NOMO-1 (cell line): ENCODE data around the gene ZNF385B.
"Not testable (repeated sequence)": the region's sequence is repeated elsewhere in the genome, so short reads cannot be mapped to it uniquely, and the experiment has no call there.

Experiments used
- DNase-seq, 2 experiments: peaks; one replicate each; lab custom pipeline; 2025; ENCODE audit not compliant: unreplicated experiment in 2 of 2; lab: John Stamatoyannopoulos, UW

The ZNF385B gene

GRCh38 chr2:179645047-179645446 is 216.4 kb downstream of the ZNF385B start:
- DNase-seq = no peak

- DNase-seq = no peak
These were observed 218.9 kb downstream of the ZNF385B start for GRCh38 chr2:179642462-179642861.

DNA sequence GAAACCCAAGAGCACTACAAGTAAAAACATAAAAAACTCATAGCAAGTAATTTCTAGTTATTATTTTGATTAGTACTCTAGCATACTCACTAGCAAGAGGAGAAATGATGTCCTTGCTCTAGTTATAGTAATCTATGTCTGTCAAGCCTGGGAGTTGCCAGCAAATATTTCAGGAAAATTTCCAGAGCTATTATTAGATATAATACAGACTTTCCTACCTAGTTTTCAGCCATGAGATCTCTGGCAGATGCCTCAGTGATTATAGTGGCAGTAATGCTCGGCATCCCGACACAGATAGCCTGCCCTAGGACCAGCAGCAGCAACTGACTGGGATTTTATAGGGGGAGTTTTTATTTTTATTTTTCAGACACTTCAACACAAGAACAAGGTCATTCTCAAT is 224.4 kb downstream of the ZNF385B start:
- no peak for DNase-seq

- DNase-seq = no peak
These were observed 225.1 kb downstream of the ZNF385B start for GRCh38 chr2:179636100-179636980.

- DNase-seq = not testable (repeated sequence)
These were observed 229.5 kb downstream of the ZNF385B start for GRCh38 chr2:179631769-179632385.

DNA sequence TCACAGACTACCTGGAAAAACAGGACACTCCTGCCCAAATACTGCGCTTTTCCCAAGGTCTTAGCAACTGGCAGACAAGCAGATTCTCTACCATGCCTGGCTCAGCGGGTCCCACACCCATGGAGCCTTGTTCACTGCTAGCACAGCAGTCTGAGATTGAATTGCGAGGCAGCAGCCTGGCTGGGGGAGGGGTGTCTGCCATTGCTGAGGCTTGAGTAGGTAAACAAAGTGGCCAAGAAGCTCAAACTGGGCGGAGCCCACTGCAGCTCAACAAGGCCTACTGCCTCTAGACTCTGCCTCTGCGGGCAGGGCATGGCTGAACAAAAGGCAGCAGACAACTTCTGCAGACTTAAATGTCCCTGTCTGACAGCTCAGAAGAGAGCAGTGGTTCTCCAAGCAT is 231.6 kb downstream of the ZNF385B start:
- DNase-seq = not testable (repeated sequence)

- no peak for DNase-seq
These were observed 235.2 kb downstream of the ZNF385B start for GRCh38 chr2:179626261-179626660.

GRCh38 chr2:179622635-179623300 is 238.6 kb downstream of the ZNF385B start:
- no peak for DNase-seq

DNA sequence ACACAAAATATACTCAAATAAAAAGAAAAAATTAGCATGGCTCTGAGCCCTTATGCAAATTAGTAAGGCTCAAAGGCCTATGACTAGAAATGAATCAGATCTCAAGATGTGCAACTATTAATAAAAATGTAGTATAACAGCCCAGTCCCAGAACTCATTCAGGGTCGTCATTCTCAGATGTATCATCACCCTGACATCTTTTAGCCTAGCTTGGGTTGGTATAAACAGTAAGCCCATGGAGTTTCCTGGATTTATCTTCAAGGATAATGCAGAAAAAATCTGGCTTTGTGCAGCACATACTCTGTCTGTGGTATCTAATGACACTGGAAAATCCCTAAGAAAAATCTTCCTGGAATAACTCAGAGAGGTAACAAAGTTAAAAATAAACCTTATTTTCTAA is 239.3 kb downstream of the ZNF385B start:
- DNase-seq = no peak

GRCh38 chr2:179619947-179620467 is 241.4 kb downstream of the ZNF385B start:
- no peak for DNase-seq

DNA sequence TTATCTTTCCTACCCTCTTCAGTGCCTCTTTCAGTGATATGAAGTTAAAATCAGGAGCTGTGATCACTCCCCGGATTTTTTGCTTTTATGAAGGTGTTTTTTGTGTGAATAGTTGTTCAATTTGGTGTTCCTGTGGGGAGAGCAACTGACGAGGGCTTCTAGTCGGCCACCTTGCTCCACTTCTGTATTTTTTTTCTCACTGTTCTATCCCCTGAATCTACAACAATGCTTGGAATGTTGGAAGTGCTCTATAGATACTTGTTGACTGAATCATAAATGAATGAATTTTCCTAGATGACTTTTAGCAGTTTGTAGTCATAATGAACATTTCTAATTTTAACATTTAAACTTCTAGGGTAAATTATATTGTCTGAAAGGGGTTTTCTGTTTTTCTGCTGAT is 247.3 kb downstream of the ZNF385B start:
- DNase-seq = no peak

DNA sequence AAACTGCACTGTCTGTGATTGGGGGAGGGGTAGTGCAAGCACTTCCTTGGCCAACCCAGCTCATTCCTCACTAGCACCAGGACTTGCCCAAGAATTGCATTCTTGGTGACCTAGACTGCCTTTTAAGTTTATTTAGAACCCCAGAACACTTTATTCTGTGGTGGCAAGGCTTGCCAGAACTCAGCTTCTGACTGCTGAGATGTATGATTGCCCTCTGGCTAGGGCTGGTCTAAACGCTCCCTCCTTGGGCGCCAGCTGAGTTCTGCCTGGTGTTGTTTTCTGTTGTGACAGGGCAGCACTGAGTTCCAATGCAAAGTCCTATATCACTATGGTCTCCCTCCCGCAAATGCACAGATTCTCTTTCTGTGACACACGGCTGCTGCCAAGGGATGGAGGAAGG is 247.7 kb downstream of the ZNF385B start:
- DNase-seq = no peak

DNA sequence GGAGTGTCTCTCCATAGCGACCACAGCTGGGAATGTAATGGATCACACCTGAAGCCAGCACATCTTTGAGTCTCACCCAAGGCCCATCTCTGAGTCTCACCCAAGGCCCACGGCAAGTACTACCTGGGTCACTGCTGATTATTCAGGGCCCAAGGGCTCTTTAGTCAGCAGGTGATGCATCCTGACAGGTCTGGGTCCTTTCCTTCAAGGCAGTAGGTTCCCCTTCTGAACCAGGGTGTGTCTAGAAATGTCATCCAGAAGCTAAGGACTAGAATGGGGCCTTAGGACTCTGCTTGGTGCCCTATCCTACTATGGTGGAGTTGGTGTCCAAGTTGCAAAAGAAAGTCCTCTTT is 248.1 kb downstream of the ZNF385B start:
- no peak for DNase-seq

- no peak for DNase-seq
These were observed 248.7 kb downstream of the ZNF385B start for GRCh38 chr2:179612591-179613298.

DNA sequence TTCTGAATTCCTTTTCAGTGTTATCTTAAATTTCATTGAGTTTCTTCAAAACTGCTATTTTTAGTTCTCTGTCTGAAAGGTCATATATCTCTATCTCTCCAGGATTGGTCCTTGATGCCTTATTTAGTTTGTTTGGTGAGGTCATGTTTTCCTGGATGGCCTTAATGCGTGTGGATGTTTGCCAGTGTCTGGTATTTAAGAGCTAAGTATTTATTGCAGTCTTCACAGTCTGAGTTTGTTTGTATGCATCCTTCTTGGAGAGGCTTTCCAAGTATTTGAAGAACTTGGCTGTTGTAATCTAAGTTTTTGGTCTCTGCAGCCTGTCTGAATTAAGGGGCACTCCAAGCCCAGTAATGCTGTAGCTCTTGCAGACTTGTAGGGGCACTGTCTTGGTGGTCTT is 249.3 kb downstream of the ZNF385B start:
- no peak for DNase-seq

DNA sequence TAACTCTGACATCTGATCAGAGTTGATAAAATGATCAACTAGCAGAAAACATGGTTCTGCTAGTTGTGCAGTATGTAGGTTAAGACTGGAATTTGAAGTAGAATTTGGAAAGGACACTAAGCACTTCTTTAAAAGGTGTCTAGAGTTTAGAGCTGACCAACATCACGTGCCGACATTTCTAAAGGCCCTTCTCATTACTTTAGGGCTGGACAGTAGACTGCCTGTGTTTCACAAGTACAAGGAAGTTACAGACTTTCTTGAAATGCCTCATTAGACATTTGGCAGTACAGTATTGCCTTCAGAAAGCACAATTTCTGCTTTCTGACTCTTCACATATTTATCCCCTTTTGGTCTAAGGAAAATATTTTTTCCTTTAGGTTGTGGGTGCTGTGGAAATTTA is 255.3 kb downstream of the ZNF385B start:
- DNase-seq = no peak

DNA sequence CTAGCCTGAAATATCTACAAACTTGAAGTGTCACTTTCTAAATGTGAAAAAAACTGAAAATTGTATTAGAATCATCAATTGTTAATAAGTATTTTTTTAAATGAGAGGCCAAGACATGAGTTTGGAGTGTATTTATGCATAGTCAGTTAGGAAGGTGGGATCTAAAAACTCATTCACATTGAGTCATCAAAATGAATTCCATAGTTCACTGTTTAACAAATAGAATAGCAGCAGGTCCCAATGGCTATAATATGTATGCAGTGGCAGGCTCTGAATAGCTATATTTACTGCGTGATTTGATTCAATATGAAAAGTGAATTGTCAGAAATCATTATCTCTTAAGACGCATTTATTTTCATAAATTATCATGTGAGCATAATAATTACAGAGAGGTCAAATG is 256.1 kb downstream of the ZNF385B start:
- no peak for DNase-seq

DNA sequence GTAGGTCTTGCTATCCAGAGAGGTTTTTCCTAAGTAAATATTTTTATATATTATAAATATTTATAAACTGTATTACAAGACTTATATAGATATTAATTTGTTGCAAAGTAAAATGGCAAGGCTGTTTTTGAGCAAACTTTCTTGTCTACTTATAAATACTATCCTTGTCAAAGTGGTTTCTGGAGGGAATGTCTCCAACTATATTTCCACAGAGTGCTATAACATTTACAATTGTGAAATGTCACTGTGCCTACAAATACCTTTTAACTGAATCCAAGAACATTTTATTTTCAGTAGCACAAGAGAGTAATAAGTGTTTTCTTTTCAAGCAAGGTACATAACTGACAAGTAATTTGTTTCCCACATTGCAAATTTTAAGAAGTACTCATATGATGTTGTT is 256.8 kb downstream of the ZNF385B start:
- DNase-seq = no peak

DNA sequence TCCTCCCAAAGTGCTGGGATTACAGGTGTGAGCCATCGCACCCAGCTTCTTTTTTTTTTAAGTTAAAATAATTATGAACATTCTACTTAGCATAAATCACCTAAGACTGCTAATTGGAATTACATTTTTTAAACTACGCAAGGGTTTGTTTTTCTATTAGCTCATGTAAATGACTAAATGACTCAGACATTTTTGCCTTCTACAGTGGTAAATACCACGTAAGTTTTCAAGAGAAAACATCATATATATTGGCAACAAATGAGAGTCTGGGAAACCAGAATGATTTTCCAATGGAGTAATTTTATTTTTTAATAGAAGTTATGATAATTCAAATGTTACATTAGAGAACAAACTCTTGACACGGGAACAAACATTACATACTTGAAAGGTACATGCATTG is 259.0 kb downstream of the ZNF385B start:
- DNase-seq = no peak

GRCh38 chr2:179596018-179596417 is 265.4 kb downstream of the ZNF385B start:
- DNase-seq = no peak

- no peak for DNase-seq
These were observed 266.1 kb downstream of the ZNF385B start for GRCh38 chr2:179595284-179595683.
